Heart left ventricle (tissue), 13 donors: Measurements from ENCODE around the gene JAK3.

Source experiments
- CTCF ChIP-seq, 12 donors: fragments of 200-600 bp; sonication (generic) in 4 of 12; IDR thresholded peaks; one replicate each; pipeline versions ENCODE4 v1.5.0 to v1.8.0; 2018 to 2022; ENCODE audit warnings: antibody characterized with exemption in 12 of 12, mild to moderate bottlenecking in 5 of 12
- POLR2A ChIP-seq, 2 donors: fragments of 450-650 bp; IDR thresholded peaks; one replicate each; pipeline ENCODE4 v1.6.1; 2017; ENCODE audit warnings: antibody characterized with exemption in 2 of 2, mild to moderate bottlenecking in 2 of 2, moderate library complexity in 2 of 2
- donor health status: ischemic (EF 13 %, LVEDD 7.1; RV severe dilation, severe dysfunction).
- donor health status: DM: no; HTN: yes; CAD: no.
- donor health status: DM: no; HTN: no; CAD: no.
- donor health status: ischemic (EF 25% LVEDD 6.9; RV normal size, moderate dysfunction).
- donor health status: ischemic (EF 25% LVEDD 5.7; RV mildly dilated, moderate dysfunction).
- donor health status: ischemic (EF 35%, LVEDD 5.7; RV mildly dilated, moderate dysfunction).
- donor health status: nonischemic (EF 11% LVEDD 7.7; RV severe dilation, severe dysfunction).
- donor health status: DM: yes; HTN: yes; CAD: no.
- donor health status: PGD.
- donor health status: ischemic (EF 29% LVEDD 5.4; RV normal size, mild dysfunction).
- donor health status: nonischemic (EF 23%, LVEDD 6.1; RV moderate dilation, normal function).

- no peak for TF ChIP-seq POLR2A (IDR thresholded peaks at IDR 0.05)
- TF ChIP-seq CTCF (IDR thresholded peaks at IDR 0.05) = no peak
These were observed 46.0 kb upstream of the JAK3 start for GRCh38 chr19:17893766-17894165.
